Glutamatergic neuron (in vitro differentiated cells): ENCODE results near the gene SH3BP4. TPM values are rescaled to one million over a fixed set of nuclear protein-coding genes. Genes with fewer than 3 reads are reported as not detected.

Source experiments
- DNase-seq: peaks from one replicate; pipeline ENCODE4 v3.0.0; 2022
- H3K27ac Mint-ChIP-seq: one replicate; pipeline ENCODE4 v1.8.0; 2020; ENCODE audit warnings: mild to moderate bottlenecking, mixed read lengths, inconsistent platforms; ENCODE audit not compliant: unreplicated experiment
- H3K27me3 Mint-ChIP-seq: one replicate; pipeline ENCODE4 v1.8.0; 2020; ENCODE audit warnings: mild to moderate bottlenecking, moderate library complexity, mixed read lengths, inconsistent platforms; ENCODE audit not compliant: unreplicated experiment
- H3K36me3 Mint-ChIP-seq: one replicate; pipeline ENCODE4 v1.8.0; 2020; ENCODE audit warnings: mild to moderate bottlenecking, mixed read lengths, inconsistent platforms; ENCODE audit not compliant: unreplicated experiment
- H3K4me1 Mint-ChIP-seq: one replicate; pipeline ENCODE4 v1.8.0; 2020; ENCODE audit warnings: mild to moderate bottlenecking, low read depth, mixed read lengths, inconsistent platforms; ENCODE audit not compliant: unreplicated experiment
- H3K4me3 Mint-ChIP-seq: one replicate; pipeline ENCODE4 v1.8.0; 2020; ENCODE audit warnings: mild to moderate bottlenecking, mixed read lengths, inconsistent platforms; ENCODE audit not compliant: unreplicated experiment
- H3K9me3 Mint-ChIP-seq: one replicate; pipeline ENCODE4 v1.8.0; 2020; ENCODE audit warnings: mild to moderate bottlenecking, moderate library complexity, mixed read lengths, inconsistent platforms; ENCODE audit not compliant: unreplicated experiment
- total RNA-seq: library from RNA; stranded (reverse); fragmentation: NEBNext Ultra II Directional; extraction: Animal tissue kit (Norgen Biotek cat#: 25700); gene quantifications from one replicate; pipeline ENCODE4 v1.2.1, GENCODE V29; 2021; ENCODE audit not compliant: unreplicated experiment
- TF ChIP-seq, protein P1 (sequence below): fragments of 200-600 bp; sonication (generic); IDR thresholded peaks from one replicate; pipeline ENCODE4 v1.5.0; 2021; ENCODE audit not compliant: partially characterized antibody, unreplicated experiment

The SH3BP4 gene
- total RNA-seq, 1 donor from 2014 or later = 59.3 TPM

DNA sequence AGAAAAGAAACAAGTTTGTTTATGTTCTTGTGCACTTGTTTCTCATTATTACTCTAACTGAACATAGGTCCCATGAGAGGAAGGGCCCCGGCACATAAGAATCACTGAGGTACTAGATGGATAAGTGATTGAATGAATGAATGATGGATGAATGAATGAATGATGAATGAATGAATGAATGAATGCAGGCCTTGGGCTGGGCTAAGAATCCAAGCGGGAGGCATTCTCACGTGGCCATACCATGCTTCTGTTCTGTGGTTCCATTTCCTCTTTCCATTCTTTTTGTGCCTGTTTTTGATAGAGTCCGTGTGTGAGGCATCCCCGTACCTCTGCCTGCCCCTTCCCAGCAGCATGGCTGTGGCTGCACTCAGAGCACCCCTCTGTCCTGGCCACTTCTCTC lies 94.8 kb downstream of the SH3BP4 start:
- Mint-ChIP-seq H3K4me1 (peaks cover 25% of the 10 kb centered on the region), H3K27me3 (peaks cover 11% of the 10 kb centered on the region), H3K36me3 (no peaks in the 10 kb centered on the region), H3K9me3 (peaks cover 12% of the 10 kb centered on the region), H3K27ac (no peak overlapping the region), H3K4me3 (no peak overlapping the region)
- DNase-seq = no peak
- TF ChIP-seq, protein P1, sequence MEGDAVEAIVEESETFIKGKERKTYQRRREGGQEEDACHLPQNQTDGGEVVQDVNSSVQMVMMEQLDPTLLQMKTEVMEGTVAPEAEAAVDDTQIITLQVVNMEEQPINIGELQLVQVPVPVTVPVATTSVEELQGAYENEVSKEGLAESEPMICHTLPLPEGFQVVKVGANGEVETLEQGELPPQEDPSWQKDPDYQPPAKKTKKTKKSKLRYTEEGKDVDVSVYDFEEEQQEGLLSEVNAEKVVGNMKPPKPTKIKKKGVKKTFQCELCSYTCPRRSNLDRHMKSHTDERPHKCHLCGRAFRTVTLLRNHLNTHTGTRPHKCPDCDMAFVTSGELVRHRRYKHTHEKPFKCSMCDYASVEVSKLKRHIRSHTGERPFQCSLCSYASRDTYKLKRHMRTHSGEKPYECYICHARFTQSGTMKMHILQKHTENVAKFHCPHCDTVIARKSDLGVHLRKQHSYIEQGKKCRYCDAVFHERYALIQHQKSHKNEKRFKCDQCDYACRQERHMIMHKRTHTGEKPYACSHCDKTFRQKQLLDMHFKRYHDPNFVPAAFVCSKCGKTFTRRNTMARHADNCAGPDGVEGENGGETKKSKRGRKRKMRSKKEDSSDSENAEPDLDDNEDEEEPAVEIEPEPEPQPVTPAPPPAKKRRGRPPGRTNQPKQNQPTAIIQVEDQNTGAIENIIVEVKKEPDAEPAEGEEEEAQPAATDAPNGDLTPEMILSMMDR = no peak

DNA sequence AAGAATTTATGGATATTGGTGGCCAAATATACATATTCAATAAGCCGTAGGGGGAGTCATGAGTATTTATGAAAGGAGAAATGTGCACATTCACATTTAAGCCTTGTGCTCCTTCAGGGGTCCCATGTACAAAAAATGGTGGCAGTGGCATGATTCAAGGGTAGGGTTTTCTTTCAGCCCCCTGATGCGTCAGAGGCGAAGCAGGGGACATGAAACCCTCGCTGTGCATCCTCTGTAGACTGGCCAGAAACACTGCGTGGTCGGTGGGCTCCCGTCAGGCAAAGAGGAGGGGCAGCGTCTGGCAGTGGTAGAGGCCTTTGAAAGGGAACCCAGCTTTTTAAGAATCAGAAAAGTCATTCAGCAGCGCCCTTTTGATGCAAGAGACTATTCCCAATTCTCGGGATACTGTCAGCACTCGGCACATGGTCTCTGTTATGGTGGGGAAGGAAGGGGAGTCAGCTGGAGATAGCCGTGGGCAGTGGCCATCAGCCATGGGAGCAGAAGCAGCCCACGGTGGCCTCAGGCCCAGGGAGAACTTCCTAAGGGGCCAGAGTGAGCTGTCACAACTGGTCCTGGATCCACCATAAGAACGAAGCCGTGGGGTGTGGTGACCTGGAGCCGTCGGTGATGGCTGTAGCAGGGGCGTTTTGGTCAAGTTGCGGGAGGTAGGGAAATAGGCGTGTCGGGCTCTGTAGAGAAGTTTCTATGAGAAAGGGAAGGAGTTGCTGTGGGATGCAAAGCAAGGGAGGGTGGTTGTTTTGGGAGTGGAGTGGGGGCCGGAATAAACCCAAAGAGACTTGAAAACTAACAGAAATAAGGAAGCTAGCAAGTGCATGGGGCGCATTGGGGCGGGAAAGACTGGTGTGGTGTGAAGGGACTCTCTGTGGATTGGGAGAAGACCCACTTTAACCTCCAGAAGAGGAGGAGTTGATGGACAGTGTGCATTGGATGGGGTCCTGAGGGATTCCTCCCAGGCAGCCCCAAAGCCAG lies 95.6 kb downstream of the SH3BP4 start:
- Mint-ChIP-seq H3K27ac (no peak overlapping the region), H3K4me3 (no peak overlapping the region), H3K9me3 (peaks cover 14% of the 10 kb centered on the region), H3K27me3 (peaks cover 12% of the 10 kb centered on the region), H3K36me3 (peaks cover 5% of the 10 kb centered on the region), H3K4me1 (peaks cover 32% of the 10 kb centered on the region)
- TF ChIP-seq, protein P1 = no peak
- DNase-seq = no peak

DNA sequence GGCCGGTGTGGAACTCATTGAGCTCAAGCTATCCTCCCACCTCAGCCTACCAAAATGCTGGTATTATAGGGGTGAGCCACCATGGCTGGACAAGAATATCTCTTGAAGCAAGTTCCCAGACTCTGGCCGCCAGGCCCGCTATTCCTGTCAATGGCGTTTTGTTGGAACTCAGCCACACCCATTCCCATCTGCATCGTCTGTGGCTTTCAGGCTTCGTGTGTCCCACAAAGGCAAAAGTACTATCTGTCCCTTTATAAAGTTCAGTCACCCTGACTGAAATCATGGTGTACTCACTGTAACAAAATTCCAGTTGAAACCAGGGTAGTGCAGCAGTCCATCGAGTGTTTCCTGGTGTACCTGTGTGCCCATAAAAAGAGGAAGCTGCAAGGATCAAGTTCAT lies 96.7 kb downstream of the SH3BP4 start:
- DNase-seq = no peak
- H3K4me1 Mint-ChIP-seq = peaks cover 34% of the 10 kb centered on the region
- TF ChIP-seq, protein P1 = no peak
- peaks cover 12% of the 10 kb centered on the region for H3K27me3 Mint-ChIP-seq
- no peak overlapping the region for H3K27ac Mint-ChIP-seq
- no peak overlapping the region for H3K4me3 Mint-ChIP-seq
- H3K36me3 Mint-ChIP-seq = peaks cover 5% of the 10 kb centered on the region
- peaks cover 17% of the 10 kb centered on the region for H3K9me3 Mint-ChIP-seq

DNA sequence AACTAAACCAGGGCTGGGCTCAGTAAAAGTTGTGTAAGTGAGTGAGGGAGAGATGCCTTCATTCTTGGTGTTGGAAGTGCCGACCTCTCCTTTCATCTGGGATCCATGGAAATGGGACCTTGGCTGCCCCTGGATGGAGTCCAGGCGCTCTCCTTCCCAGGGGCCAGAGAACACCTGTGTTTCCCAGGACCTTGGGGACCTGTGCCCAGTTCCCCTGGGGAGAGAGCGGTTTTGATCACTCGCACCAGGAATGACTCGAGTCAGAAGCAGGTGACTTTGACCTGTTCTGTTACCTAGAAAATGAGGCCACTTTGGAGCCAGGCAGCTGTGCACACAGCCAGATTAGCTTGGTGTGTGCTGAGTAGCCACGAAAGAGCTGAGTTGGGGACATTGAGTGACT lies 97.3 kb downstream of the SH3BP4 start:
- no peak for DNase-seq
- Mint-ChIP-seq H3K4me1 (peaks cover 34% of the 10 kb centered on the region), H3K4me3 (no peak overlapping the region), H3K36me3 (peaks cover 5% of the 10 kb centered on the region), H3K9me3 (peaks cover 15% of the 10 kb centered on the region), H3K27me3 (peaks cover 12% of the 10 kb centered on the region), H3K27ac (no peak overlapping the region)
- TF ChIP-seq, protein P1 = no peak

DNA sequence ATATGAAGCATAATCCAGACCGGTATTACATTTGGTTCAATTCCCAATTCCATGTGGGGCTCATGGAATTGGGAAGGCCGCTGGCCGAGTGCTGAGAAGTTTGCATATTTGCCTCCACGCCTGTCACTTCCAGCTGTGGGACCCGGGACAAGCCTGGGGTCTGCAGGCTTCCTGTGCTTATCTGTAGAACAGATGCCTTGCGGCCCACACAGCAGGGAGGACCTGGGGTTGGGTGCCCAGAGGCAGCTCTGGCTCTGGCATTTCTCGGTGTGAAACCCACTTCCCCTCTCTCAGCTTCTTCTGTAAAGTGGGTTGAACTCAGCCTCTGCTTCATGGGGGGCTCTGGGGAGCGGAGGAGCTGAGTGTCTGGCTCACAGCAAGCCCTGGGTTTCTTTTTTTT lies 97.9 kb downstream of the SH3BP4 start:
- TF ChIP-seq, protein P1 = no peak
- peaks cover 5% of the 10 kb centered on the region for H3K36me3 Mint-ChIP-seq
- H3K4me3 Mint-ChIP-seq = no peak overlapping the region
- peaks cover 15% of the 10 kb centered on the region for H3K9me3 Mint-ChIP-seq
- peaks cover 32% of the 10 kb centered on the region for H3K4me1 Mint-ChIP-seq
- no peak for DNase-seq
- no peak overlapping the region for H3K27ac Mint-ChIP-seq
- peaks cover 9% of the 10 kb centered on the region for H3K27me3 Mint-ChIP-seq
